HG03571 (cell line): ENCODE measurements around the gene DSTN.

ENCODE experiments used
- ATAC-seq: cut with Tn5 transposase; IDR thresholded peaks from one replicate; pipeline ENCODE4 v1.9.1; 2021; ENCODE audit not compliant: unreplicated experiment

Gene DSTN

DNA sequence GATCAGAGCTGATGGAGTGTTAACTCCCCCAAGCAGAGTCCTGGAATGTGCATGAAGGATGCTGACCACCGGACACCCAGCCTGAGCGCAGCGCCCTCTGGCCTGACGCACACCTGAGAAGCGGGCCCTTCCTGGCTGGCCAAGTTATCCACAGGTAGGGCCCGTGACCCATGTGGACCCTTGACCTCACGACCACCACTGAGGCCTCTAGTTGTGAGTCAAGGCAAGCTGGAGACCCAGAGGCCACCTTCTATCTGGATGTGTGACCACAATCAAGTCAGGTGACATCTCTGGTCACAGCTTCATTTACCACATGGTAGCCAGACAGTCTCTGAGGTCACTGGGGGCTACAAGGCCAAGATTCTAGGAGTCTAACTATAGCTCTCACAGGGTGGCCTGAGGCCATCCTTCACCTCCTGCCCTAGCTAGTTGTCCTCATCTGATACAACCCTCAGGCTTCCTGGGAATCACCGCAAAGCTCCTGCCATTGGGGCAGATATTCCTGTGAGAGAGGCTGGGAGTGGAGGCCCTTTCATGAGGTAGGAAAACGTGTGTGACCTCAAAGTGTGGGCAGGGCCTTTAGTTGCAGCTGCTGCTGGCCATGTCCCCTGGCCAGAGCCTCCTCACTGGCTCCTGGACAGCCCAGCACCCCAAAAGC, 53.1 kb downstream of the DSTN start:
- no peak for ATAC-seq

DNA sequence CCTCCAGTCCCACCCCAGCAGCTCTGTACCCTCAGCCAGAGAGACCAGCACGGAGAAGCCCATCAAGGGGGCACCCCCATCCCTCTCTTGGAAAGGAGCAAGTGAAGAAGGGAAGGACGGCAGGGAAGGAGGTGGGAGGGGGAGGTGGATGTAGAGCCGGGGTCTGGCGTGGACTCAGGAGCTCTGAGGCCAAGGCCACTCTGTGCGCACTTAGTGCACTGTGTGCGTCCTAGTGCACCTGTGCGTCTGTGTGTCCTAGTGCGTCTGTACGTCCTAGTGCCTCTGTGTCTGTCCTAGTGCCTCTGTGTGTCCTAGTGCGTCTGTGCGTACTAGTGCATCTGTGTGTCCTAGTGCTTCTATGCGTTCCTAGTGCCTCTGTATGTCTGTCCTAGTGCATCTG, 54.2 kb downstream of the DSTN start:
- ATAC-seq: no peak

DNA sequence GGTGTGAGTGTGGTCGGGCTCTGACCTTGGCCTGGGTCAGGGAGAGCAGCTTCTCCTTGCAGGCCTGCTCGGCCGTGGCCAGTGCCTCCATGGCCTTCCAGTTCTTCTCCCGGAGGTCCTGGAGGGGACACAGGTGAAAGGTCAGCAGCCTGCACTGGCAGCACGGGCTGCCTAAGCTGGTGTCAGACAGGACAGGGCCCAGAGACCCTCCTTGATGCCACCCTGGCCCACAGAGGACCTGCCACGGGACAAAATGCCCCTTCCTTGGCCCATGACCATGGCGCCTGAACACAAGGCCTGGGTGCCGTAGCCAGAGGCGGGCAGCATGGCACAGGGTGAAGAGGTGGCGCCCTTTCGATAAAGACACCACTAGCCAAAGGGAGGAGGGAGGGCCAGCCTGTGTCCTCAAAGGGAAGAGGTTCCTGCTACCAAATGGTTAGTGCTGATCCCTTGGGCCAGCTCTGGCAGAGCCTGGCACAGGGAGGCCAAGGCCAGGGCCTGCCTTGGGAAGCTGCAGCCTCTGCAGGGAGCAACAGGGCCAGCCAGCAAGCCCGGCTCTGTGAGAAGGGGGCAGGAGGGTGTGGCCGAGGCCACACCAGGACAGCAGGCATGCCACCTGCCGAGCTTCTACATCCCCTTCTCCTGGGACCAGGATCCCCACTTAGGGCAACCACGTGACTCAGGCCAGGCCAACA, 54.8 kb downstream of the DSTN start:
- no peak for ATAC-seq

DNA sequence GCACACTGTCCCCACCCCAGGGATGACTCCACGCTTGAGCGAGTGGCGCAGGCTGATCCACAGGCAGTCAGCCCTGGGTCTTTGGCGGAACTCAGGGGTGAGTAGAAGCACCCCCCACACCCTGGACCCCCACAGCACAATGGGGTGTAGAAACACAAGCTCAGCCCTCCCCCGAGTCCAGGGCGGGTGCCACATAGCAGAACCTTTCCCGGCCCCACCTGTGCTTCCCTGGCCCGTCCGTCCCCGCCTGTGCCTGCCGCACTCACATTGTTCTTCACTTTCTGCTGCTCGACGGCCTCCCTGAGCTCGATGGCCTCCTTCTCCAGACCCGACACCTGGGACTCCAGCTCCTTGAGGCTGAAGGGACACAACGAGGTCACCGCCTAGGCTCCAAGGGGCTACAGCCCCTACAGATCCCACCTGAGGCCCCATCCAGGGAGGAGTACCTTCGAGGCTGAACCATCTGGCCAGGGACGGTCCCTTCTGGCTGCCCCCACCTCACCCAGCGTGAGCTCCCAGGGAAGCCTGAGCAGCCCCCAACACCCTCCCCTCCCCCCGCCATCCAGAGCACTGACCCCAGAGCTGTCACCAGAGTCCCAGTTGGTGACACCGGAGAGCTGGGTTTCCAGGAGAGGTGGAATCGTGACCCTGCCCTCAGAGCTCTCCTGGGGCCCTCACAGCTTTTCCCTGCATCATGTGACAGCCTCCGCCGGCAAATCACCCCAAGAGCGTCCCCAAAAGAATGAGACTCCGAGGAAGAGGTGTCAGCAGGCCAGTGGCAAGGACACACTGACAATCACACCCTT, 55.6 kb downstream of the DSTN start:
- ATAC-seq: no peak

DNA sequence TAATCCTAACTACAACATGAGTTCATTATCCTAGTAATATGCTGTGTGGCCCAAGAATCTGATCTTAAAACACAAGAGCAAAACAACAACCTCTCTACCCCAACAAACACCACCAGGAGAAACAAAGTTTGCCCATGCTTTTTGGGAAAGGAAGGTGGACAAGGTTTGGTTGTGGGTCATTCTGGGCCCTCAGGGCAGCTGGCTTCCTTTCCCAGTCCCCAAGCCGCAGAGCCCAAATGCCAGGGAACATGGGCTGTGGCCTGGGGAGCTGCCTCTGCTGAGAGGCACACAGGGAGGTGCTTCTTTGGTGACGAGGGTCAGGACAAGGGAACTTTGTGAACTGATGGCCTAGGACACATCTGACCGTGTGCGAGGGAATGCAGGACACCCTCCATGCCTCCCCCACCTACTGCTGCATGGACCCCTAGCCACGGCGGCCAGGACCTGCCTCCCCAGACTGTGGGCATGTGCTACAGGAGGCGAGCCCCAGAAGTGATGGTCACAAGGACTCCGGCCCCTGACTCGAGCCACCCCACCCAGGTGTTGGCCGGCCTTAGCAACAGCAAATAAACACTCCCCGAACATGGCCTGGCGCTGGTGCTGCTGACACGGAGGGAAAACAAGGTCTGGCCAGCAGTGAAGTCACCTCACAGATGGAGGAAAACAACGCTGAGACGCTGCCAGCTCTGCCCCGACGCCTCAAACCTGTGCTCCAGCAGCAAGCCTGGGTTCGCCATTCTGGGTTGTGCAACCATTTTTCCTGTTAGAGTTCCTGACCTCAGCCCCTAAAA, 56.5 kb downstream of the DSTN start:
- no peak for ATAC-seq

DNA sequence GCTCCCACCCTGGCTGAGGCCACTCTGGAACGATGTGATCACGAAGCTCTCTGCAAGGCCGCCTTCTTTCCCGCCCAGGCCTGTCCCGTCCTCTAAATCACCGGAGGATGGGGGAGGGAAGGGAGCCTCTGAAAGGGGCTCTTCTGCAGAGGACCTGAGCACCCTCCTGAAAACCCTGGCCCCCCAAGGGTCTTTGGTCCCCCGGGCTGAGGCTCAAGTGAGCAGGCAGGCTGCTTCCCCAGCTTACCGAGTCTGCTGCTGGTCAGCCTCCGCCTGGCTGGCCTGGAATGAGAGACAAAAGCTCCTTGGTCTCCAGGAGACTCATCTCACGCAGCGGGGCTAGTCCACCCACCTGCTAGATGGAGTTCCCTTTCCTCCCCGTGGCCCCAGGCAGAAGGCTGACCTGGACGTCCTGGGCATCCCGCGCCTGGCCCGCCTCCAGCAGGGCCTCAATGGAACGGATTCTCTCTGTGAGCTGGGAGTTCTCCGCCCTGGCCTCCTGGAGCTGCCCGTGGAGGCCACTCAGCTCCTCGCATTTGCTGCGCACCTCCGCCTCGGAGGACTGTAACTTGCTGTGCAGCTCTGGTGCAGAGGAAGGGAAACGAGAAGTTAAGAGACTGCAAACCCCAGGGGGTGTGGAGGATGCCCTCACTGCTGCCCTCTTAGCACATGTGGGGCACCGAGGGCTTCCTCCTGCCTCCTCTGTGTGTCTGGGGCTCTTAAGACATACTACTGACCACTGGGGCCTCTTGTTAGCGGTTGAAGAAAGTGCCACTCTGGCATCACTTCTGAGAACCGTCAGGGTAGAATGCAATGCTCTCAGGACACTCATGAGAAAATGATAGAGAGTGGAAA, 57.5 kb downstream of the DSTN start:
- ATAC-seq: no peak

DNA sequence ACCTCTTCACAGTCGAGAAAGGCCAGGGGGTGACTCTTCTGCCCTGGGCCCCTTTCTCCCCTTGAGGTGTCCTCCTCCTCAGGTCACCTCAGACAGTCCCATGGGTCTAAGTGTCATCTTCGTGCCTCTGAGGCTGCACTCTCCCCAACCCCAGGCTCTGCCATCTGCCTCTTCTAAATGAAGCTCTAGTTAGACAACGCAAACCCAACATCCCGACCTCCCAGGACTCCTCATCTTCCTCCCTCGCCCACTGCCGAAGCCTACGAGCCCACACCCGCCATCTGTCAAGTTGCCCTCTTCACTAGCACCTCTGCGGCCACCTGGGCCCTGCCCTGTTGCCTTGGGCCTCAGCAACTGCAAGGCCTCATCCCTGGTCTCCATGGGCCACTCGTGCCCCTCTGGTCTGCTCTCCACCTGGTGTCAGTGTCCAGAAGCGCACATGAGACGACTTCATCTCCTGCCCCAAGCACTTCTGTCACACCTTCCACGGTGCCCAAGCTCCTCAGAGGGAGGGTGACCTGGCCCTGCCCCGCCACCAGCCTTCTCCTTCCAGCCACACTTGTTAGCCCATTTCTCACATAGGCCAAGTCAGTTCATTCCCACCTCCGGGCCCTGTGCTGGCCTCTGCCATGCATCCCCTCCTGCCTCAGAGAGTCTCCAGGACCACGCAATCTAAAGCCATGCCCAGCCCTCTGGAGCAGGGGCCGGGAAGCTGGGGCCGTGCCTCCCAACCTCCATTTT, 58.4 kb downstream of the DSTN start:
- no peak for ATAC-seq

DNA sequence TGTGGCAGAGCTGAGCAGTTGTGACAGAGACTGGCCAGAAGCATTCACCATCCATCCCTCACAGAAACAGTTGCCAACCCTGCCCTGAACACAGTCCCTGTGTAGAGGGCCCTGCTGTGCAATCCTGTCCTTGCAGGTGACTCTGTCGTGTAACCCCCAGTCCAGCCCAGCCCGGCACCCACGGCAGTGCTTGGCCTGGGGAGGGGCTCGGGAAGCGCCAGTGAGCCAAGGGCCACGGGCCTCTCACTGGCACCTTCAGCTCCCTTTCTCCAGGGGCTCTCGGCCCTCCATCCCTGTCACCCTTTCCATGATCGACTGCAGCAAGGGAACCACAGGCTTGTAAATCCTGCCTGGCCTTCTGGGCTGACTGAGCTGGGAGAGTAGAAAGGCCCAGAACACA, 59.1 kb downstream of the DSTN start:
- ATAC-seq: no peak

DNA sequence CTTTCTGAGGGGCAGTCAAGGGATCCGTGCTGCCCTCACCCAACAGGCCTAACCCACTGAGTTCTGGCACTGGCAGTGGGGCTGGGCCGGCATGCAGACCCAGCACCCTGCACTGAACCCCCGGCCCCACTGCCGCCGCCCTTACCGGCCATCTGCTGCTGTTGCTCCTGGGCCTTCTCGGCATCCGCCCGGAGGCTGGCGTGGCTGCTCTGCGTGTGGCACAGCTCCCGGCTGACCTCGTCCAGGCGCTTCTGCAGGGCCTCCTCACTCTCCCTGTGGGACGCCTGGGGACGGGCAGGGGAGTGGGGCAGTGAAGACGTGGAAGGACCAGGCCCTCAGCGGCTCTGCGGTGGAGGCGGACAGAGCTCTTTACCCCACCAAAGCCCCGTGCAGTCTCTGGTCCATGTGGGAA, 59.8 kb downstream of the DSTN start:
- no peak for ATAC-seq

DNA sequence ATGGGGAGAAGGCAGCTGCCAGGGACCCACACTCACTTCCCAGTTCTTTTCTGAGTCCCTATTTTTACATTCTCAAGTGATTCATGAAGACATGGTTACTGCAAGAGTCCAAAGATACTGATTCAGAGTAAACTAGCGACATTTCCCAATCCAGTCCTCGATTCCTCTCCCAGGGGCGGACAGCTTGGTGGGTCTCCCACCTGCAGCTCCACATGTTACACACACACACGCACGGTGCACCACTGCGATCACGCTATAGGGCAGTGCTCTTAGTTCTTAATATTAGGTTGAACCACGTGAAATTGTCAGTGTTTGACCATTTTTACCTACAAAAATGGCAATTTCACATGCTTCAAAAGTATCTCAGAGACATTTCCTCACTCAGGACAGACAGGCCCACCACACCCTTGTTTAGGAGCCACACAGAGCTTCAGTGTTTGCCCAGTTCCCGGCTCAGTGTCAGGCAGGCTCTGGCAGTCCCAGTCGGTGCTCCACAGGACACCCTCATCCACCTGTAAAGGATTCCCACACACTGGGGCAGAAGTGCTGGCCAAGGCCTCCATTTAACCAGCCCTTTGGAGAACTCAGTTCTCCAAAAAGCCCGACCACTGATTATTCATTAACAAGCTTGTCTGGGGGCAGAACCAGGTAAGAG, 60.4 kb downstream of the DSTN start:
- ATAC-seq: no peak

DNA sequence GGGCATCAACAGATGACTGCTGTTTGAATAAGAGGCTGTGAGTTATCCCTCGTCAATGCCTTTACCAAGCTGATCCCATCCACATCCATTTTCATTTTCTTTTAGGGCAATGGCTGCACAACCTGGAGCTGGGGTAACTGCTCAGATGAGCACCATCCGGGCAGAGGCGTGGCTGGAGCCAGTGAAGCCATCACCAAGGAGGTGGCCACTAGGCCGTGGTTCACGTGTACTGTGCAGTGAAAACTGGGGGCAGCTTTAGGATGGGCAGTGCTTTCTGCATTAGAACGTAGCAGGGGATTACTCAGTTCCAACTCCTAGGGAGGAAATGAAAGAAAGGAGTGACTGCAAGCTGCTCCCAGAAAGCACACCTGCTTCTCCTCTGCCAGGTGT, 60.9 kb downstream of the DSTN start:
- ATAC-seq: no peak

DNA sequence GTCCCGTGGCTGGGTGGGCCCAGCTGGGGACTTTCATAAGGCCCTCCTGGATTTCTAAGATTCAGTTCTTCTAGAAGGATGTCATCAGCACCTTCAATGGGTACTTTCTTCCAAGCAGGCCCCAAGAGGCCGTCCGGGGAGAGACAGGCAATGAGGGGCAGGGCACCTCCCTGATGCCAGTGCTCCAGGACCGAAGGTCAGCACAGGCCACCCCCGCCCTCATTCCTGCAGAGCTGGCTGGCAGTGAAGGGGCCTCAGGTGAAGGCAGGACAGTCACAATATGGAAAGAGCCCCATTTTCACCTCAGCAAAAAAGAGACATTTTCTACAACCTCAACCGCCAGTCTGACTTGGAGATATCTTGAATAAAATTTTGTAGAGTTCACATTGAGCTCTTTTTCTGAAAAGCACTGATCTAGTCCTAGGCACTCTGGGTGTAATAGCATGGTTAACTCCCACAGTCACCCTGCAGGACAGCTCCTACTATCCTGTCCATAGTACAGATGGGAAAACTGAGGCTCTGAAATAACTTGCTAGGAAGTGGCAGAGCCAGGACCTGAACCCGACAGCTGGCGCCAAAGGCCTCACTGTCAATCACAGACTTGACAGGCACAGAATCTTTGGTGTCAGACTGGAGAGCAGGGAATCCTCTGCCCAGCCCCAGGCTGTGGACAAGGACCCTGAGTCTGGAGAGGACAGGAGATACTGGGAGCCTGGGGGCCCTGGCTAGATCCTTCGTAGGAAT, 61.9 kb downstream of the DSTN start:
- no peak for ATAC-seq

DNA sequence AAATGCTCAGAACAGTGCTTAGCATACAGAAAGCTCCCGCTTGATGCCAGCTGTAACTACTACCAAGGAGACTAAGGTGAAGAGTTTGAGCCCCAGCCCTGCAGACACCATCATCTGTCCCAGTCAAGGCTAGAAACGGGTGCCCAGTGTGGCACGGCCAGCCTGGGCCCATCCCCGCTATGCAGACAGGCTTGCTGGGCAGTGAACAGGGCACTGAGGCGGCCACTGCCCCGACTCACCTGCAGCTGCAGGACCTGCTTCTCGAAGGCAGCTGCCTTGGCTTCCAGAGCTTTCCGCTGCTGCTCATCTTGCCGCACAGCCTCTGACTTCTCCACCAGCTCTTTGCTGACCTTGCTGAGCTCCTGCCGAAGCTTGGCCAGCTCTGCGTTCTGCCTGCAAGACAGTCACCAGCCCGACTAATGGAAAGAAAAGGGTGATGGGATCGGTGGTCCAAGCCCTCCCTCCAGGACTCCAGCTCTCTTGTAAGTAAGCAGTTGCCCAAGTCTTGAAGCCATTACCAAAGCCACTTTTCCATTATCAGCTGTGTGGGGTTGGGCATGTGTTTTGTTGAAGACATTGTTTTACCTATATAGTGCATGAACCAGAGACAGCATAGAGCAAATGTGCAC, 63.5 kb downstream of the DSTN start:
- ATAC-seq: no peak

DNA sequence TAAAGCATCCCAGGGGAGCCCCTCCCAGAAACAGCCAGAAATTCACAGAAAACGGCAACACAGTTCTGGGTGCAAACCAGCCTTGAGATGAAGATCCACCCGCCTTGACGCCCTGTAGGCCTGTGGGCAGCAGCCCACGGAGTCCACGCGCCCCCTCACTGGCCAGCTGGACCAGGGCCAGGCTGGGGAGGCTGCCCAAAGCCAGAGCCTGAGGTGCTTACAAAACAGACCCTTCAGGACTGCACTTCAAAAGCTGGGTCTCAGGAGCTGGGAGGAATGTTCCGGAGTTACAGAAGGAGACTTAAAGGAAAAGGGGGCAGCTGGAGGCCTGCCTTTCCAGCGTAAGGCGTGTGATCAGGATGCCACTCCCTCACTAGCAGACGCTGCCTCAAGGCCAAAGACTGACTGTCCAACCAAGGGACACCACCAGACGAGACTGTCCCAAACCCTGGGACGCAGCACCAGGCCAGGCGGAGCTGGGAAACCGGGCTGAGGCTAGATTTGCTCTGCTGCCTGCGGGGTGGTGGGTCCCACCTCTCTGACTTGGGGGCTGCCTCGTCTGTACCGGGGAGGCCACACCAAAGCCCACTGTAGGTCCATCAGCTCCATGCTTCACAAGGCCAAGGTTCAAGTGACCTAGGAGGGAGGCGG, 64.1 kb downstream of the DSTN start:
- ATAC-seq: no peak

DNA sequence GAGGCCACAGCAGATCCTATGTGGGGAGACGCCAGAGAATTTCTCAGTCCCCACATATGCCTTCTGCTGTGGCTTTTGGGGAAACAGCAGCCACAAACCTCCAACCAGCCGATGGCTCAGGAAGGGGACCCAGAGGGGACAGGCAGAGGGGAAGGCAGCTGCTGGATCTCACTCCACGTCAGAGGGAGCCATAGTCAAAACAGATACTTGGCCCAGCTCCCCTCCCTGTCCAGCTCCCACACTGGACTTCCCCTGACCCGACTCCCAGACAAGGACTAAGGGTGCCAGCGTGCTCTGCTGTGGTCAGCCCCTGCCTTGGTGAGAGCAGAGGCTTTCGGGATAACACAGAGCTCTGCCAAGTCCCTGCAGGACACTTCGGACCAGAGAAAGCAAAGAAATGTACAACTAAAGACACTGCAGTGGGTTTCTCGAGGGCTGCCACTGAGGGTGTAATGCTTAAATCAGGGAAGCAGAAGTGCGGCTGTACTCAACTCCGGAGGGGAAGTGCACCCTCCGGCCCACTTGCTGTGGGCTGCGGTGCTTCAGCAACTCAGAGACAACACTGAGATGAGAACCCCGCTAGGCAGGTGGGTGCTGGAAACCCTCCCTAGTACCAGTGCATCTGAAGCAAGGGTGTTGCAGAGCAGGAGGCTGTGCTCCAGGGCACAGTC, 64.9 kb downstream of the DSTN start:
- no peak for ATAC-seq

DNA sequence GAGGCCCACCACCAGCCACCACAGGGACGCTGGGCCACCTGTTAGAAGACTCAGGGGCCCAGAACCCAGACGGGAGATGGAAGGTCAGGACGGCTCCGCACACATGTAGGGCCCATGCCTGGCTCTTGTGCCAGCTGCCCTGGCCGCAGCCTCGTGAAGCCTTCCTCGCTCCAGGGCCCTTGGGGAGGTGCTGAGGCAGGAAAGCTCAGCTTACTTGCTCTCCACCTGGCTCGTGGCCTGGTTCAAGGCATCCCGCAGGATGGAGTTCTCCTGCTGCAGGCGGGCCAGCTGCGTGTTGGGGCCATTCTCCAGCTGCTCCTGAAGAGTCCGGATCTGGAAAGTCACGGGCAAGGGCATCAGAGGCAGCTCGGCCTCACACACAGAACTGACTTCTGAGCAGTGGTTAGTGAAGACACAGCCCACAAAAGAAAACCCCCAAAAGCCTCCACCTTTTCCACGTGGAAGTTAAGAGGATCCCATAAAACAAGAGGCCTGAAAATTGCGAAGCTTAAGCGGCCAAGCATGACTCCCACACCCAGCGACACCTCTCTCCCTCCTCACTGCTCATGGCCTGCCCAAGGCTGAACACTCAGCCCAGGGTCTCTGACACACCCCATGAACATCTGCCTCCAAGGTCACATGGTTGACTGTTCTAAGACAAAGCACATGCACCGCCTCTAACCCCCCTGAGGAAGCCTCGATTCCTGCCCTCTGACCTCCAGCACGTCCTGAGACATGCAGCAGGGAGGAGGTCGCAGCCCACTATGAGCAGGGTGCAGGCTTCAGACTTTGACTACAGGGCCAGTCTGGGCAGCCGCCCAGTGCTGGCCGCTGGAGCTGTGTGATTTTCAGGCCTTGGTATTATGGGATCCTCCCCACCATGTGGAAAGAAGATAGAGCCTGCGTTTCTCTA, 65.7 kb downstream of the DSTN start:
- ATAC-seq: no peak
